ENCODE data around the gene EPHA5.

DNA sequence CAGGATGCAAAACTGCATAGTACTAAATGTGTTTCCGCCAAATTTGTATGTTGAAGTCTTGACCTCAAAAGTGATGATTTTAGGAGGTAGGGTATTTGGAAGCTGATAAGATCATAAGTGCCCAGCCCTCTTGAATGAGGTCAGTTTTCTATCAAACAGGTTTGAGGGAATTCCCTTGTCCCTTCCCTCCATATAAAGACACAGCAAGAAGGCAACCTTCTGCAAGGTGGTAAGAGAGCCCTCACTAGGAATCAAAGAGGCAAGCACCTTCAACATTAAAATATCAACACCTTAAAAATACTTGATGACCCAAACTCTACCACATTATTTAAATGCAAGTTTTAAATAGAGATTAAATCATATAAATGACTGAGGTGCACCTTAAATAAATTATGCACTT is 288.6 kb downstream of the EPHA5 start:
- no peak for TF ChIP-seq POLR2AphosphoS5 (IDR thresholded peaks at IDR 0.05; ENCODE audit: insufficient read depth in 1 of 2, low read depth in 1 of 2)
- TF ChIP-seq, protein P1, sequence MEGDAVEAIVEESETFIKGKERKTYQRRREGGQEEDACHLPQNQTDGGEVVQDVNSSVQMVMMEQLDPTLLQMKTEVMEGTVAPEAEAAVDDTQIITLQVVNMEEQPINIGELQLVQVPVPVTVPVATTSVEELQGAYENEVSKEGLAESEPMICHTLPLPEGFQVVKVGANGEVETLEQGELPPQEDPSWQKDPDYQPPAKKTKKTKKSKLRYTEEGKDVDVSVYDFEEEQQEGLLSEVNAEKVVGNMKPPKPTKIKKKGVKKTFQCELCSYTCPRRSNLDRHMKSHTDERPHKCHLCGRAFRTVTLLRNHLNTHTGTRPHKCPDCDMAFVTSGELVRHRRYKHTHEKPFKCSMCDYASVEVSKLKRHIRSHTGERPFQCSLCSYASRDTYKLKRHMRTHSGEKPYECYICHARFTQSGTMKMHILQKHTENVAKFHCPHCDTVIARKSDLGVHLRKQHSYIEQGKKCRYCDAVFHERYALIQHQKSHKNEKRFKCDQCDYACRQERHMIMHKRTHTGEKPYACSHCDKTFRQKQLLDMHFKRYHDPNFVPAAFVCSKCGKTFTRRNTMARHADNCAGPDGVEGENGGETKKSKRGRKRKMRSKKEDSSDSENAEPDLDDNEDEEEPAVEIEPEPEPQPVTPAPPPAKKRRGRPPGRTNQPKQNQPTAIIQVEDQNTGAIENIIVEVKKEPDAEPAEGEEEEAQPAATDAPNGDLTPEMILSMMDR (IDR thresholded peaks at IDR 0.05) = no peak

Data from vagina (tissue), 2 donors.